CD14-positive monocyte (primary cell): ENCODE data around the gene TSPEAR. TPM values are rescaled to one million over a fixed set of nuclear protein-coding genes. Genes with fewer than 3 reads are reported as not detected.
"Not testable (repeated sequence)": the region's sequence is repeated elsewhere in the genome, so short reads cannot be mapped to it uniquely, and the experiment has no call there.

Experiments used
- DNase-seq, 3 donors: peaks; one replicate each; pipeline ENCODE4 v3.0.0-alpha.2; 2011 to 2022
- H2AFZ ChIP-seq: 2 replicates; pipeline ENCODE4 v1.6.0; 2012; ENCODE audit warnings: mild to moderate bottlenecking, low read depth, low read length, inconsistent platforms; ENCODE audit not compliant: insufficient read depth, poor library complexity, severe bottlenecking
- H3K27ac ChIP-seq, 2 donors: 1 replicate in 1 of 2; 2 replicates in 1 of 2; pipeline ENCODE4 v1.5.1; 2012 to 2013; ENCODE audit warnings: low read length in 2 of 2, control low read depth in 1 of 2, inconsistent platforms in 1 of 2, low read depth in 1 of 2, mild to moderate bottlenecking in 1 of 2
- H3K27me3 ChIP-seq, 2 donors: one replicate each; pipeline versions ENCODE4 v1.6.0 to v1.6.1; 2011 to 2013; ENCODE audit warnings: low read length in 2 of 2; ENCODE audit not compliant: control insufficient read depth in 2 of 2, insufficient read depth in 2 of 2
- H3K36me3 ChIP-seq, 2 donors: replicated peaks in 1 of 2; 1 replicate in 1 of 2; 2 replicates in 1 of 2; pipeline versions ENCODE4 v1.5.1 to v1.6.1; 2012 to 2013; ENCODE audit warnings: low read length in 2 of 2, control low read depth in 1 of 2, inconsistent platforms in 1 of 2, mild to moderate bottlenecking in 1 of 2; ENCODE audit not compliant: insufficient read depth in 2 of 2, control insufficient read depth in 1 of 2
- H3K4me1 ChIP-seq, 2 donors: 1 replicate in 1 of 2; 2 replicates in 1 of 2; pipeline versions ENCODE4 v1.5.1 to v1.6.1; 2012 to 2013; ENCODE audit warnings: low read length in 2 of 2, control low read depth in 1 of 2, inconsistent platforms in 1 of 2, mild to moderate bottlenecking in 1 of 2, moderate library complexity in 1 of 2; ENCODE audit not compliant: insufficient read depth in 2 of 2, control insufficient read depth in 1 of 2
- H3K4me2 ChIP-seq: replicated peaks from 2 replicates; pipeline ENCODE3; 2012; ENCODE audit warnings: low read length, moderate library complexity, mild to moderate bottlenecking; ENCODE audit not compliant: poor library complexity, severe bottlenecking; ENCODE audit errors: extremely low read depth
- H3K4me3 ChIP-seq, 3 experiments: fragments of 200-600 bp in 1 of 3; sonication (generic) in 1 of 3; replicated peaks in 1 of 3; 1 replicate in 2 of 3; 2 replicates in 1 of 3; pipeline ENCODE4 v1.5.1; 2011 to 2013; ENCODE audit warnings: low read length in 3 of 3, mild to moderate bottlenecking in 3 of 3, control low read depth in 2 of 3, low read depth in 2 of 3, inconsistent platforms in 1 of 3, moderate library complexity in 1 of 3
- H3K79me2 ChIP-seq: 2 replicates; pipeline ENCODE4 v1.6.0; 2012; ENCODE audit warnings: mild to moderate bottlenecking, control low read depth, inconsistent platforms, low read length, moderate library complexity; ENCODE audit not compliant: insufficient read depth
- H3K9ac ChIP-seq: 2 replicates; pipeline ENCODE4 v1.6.0; 2017; ENCODE audit warnings: low read length, mild to moderate bottlenecking; ENCODE audit not compliant: insufficient read depth, poor library complexity, severe bottlenecking
- H3K9me3 ChIP-seq, 2 donors: replicated peaks in 1 of 2; 1 replicate in 1 of 2; 2 replicates in 1 of 2; pipeline versions ENCODE4 v1.5.1 to v1.6.1; 2012 to 2013; ENCODE audit warnings: low read length in 2 of 2, control low read depth in 1 of 2; ENCODE audit not compliant: control insufficient read depth in 1 of 2, insufficient read depth in 1 of 2
- H4K20me1 ChIP-seq: 2 replicates; pipeline ENCODE4 v1.6.0; 2012; ENCODE audit warnings: mild to moderate bottlenecking, low read length, control low read depth, moderate library complexity; ENCODE audit not compliant: insufficient read depth
- H3K27ac Mint-ChIP-seq, 7 donors: one replicate each; pipeline ENCODE4 v1.8.0; 2020; ENCODE audit warnings: mild to moderate bottlenecking in 7 of 7, mixed read lengths in 7 of 7, moderate library complexity in 6 of 7, inconsistent platforms in 2 of 7
- H3K27me3 Mint-ChIP-seq, 3 donors: one replicate each; pipeline ENCODE4 v1.8.0; 2021 to 2022; ENCODE audit warnings: low read depth in 3 of 3, mild to moderate bottlenecking in 3 of 3, mixed read lengths in 3 of 3, moderate library complexity in 3 of 3, inconsistent platforms in 1 of 3
- H3K36me3 Mint-ChIP-seq, 2 donors: one replicate each; pipeline ENCODE4 v1.8.0; 2020; ENCODE audit warnings: mixed read lengths in 2 of 2, inconsistent platforms in 1 of 2, mild to moderate bottlenecking in 1 of 2
- H3K4me1 Mint-ChIP-seq: one replicate; pipeline ENCODE4 v1.8.0; 2020; ENCODE audit warnings: mild to moderate bottlenecking, mixed read lengths
- H3K4me3 Mint-ChIP-seq, 2 donors: one replicate each; pipeline ENCODE4 v1.8.0; 2020; ENCODE audit warnings: mild to moderate bottlenecking in 2 of 2, mixed read lengths in 2 of 2, moderate library complexity in 1 of 2
- H3K9me3 Mint-ChIP-seq, 7 donors: one replicate each; pipeline ENCODE4 v1.8.0; 2020 to 2022; ENCODE audit warnings: mixed read lengths in 7 of 7, mild to moderate bottlenecking in 6 of 7, moderate library complexity in 6 of 7, inconsistent platforms in 2 of 7
- CTCF ChIP-seq: fragments of 200-600 bp; IDR thresholded peaks from one replicate; pipeline ENCODE4 v1.8.0; 2022; ENCODE audit warnings: antibody characterized with exemption, mild to moderate bottlenecking
- WGBS: methylation state at CpG from one replicate; pipeline ENCODE4 v1.1.5; 2013; ENCODE audit warnings: missing lambda C conversion rate; ENCODE audit not compliant: insufficient coverage; 5-methylcytosine and 5-hydroxymethylcytosine counted together
- intact Hi-C, 2 donors: fragments of 100-400 bp; cut with micrococcal nuclease; formaldehyde crosslinking; loops; one replicate each; pipeline versions ENCODE4 v1.15.0 to v1.15.1; 2023
- polyA plus RNA-seq, 3 donors: library from polyadenylated mRNA; depleted of rRNA in 1 of 3; unstranded in 2 of 3; stranded (reverse) in 1 of 3; fragments of 300-500 nt in 2 of 3; fragments of >200 nt in 1 of 3; fragmentation: Illumina TruSeq in 2 of 3; gene quantifications; 1 replicate in 2 of 3; 2 replicates in 1 of 3; pipeline ENCODE4 v1.2.3, GENCODE V29; 2012 to 2021

Gene TSPEAR
- polyA plus RNA-seq, 3 donors, result not detected

DNA sequence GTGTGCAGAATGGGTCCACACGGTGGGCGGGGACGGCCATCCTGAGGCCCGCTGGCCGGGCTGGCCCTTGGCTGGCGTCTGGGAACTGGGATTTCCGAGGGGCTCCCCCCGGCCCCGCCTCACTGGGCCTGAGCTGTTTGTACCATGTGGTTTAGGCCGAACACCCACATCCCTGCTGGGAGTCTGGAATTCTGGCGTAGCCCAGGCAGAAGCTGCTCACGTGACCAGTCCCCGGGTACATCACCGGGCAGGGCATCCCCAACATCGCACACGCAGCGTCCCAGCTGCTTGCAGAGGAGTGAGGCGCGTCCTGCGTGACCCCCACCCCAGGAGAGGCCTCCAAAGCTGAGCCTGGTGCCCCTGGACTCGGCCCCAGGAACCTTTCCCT, 108.9 kb downstream of the TSPEAR start:
- no peak overlapping the region for H3K27ac Mint-ChIP-seq
- no peaks in the 10 kb centered on the region for H3K36me3 ChIP-seq
- TF ChIP-seq CTCF, result no peak
- H2AFZ ChIP-seq, result no peak overlapping the region
- no peaks in the 10 kb centered on the region for H3K4me1 ChIP-seq
- H3K27me3 ChIP-seq, result no peaks in the 10 kb centered on the region
- no peaks in the 10 kb centered on the region for H3K4me1 Mint-ChIP-seq
- H3K9me3 Mint-ChIP-seq, result peaks cover 3 to 14% (median 9%) of the 10 kb centered on the region in 7 donors
- H4K20me1 ChIP-seq, result no peaks in the 10 kb centered on the region
- peaks cover 0 to 3% of the 10 kb centered on the region in 2 donors for H3K9me3 ChIP-seq
- no peak overlapping the region for H3K4me2 ChIP-seq
- H3K27me3 Mint-ChIP-seq, result peaks cover 4 to 8% (median 7%) of the 10 kb centered on the region in 3 donors
- no peak overlapping the region for H3K9ac ChIP-seq
- H3K4me3 ChIP-seq, result no peak overlapping the region
- 86% methylated on average over 20 of the region's 21 CpGs for WGBS
- intact Hi-C loops, result no loop called here
- no peak for DNase-seq
- H3K36me3 Mint-ChIP-seq, result no peaks in the 10 kb centered on the region
- H3K4me3 Mint-ChIP-seq, result no peak overlapping the region
- H3K27ac ChIP-seq, result no peak overlapping the region
- no peaks in the 10 kb centered on the region for H3K79me2 ChIP-seq

DNA sequence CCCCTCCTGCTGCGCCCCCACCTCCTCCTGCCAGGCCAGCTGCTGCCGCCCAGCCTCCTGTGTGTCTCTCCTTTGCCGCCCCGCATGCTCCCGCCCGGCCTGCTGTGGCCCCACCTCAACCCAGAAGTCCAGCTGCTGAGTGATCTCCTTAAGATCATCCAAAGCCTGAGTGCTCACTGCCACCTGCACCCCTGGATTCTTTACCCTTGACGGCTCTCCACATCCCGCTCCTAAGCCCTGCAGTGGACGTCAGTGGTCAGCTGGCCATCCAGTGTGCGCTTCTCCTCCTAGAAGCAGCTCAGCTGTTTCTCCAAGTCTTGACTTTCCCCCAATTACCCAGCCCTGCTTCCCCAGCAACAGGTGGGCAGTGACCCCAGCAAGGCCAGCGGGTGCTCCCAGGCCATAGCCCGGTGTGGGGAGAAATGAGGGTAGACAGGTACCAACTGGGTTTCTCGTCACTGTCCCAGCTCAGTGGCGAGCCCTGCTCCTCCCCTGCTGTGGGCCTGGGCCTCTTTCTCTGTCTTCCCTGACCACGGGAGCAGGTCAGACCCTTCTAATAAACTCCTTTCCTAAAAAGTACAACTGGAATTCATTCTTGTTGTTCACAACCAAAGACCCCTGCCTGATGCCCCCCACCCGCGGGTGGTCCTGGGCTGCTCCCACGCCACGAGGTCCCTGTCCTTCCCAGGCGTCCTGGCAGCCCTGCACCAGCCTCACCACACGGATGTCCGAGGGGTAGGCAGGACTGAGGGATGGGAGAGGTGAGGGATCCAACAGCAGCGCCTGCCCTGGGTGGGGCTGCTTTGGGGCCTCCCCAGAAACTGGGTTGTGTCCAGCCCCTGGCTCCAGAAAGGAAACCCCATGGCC, 109.5 kb downstream of the TSPEAR start:
- Histone ChIP-seq H3K4me3 (no peak overlapping the region), H3K27ac (no peak overlapping the region), H3K36me3 (no peaks in the 10 kb centered on the region), H3K4me2 (no peak overlapping the region), H3K9me3 (peaks cover 0 to 3% of the 10 kb centered on the region in 2 donors), H4K20me1 (no peaks in the 10 kb centered on the region), H3K4me1 (no peaks in the 10 kb centered on the region), H3K9ac (no peak overlapping the region), H3K79me2 (no peaks in the 10 kb centered on the region), H2AFZ (no peak overlapping the region), H3K27me3 (no peaks in the 10 kb centered on the region)
- WGBS, result 92% methylated on average over 15 of the region's 23 CpGs
- peaks cover 3 to 14% (median 9%) of the 10 kb centered on the region in 7 donors for H3K9me3 Mint-ChIP-seq
- no peaks in the 10 kb centered on the region for H3K4me1 Mint-ChIP-seq
- no peak overlapping the region for H3K4me3 Mint-ChIP-seq
- DNase-seq, result no peak
- no peak overlapping the region for H3K27ac Mint-ChIP-seq
- H3K27me3 Mint-ChIP-seq, result peaks cover 4 to 8% (median 8%) of the 10 kb centered on the region in 3 donors
- intact Hi-C loops, result no loop called here
- no peak for TF ChIP-seq CTCF
- H3K36me3 Mint-ChIP-seq, result no peaks in the 10 kb centered on the region

- H3K36me3 ChIP-seq, H2AFZ ChIP-seq, H3K4me2 ChIP-seq, H3K9ac ChIP-seq, H3K4me3 Mint-ChIP-seq, H3K4me1 Mint-ChIP-seq, DNase-seq, H3K79me2 ChIP-seq, H3K4me3 ChIP-seq, H3K4me1 ChIP-seq, H3K9me3 ChIP-seq, H3K27me3 Mint-ChIP-seq, H3K27ac ChIP-seq, H3K27me3 ChIP-seq, intact Hi-C loops, H4K20me1 ChIP-seq, H3K36me3 Mint-ChIP-seq, H3K27ac Mint-ChIP-seq: not testable (repeated sequence)
- 77% methylated on average over 10 of the region's 10 CpGs for WGBS
- H3K9me3 Mint-ChIP-seq, result peaks cover 0 to 12% (median 9%) of the 10 kb centered on the region in 7 donors
These were observed 110.3 kb downstream of the TSPEAR start for GRCh38 chr21:44601091-44601490.
